EL (cell line): Measurements from ENCODE around the gene WNT7B.

Experiments
- DNase-seq: peaks from one replicate; pipeline ENCODE4 v3.0.0-alpha.2; 2016

Gene WNT7B

GRCh38 chr22:45949258-45949870 is 27.6 kb downstream of the WNT7B start:
- DNase-seq = no peak

GRCh38 chr22:45948081-45948648 is 28.8 kb downstream of the WNT7B start:
- DNase-seq = no peak

GRCh38 chr22:45946805-45947600 is 30.0 kb downstream of the WNT7B start:
- no peak for DNase-seq

GRCh38 chr22:45945621-45946106 is 31.3 kb downstream of the WNT7B start:
- no peak for DNase-seq

GRCh38 chr22:45942787-45943493 is 34.0 kb downstream of the WNT7B start:
- no peak for DNase-seq

GRCh38 chr22:45942344-45942743 is 34.6 kb downstream of the WNT7B start:
- DNase-seq = no peak

GRCh38 chr22:45938913-45939312 is 38.0 kb downstream of the WNT7B start:
- DNase-seq = no peak

GRCh38 chr22:45937960-45938359 is 39.0 kb downstream of the WNT7B start:
- DNase-seq = no peak

GRCh38 chr22:45935573-45935972 is 41.4 kb downstream of the WNT7B start:
- DNase-seq = no peak

GRCh38 chr22:45934659-45935341 is 42.2 kb downstream of the WNT7B start:
- peak; percentile 88 for DNase-seq

GRCh38 chr22:45934168-45934564 is 42.8 kb downstream of the WNT7B start:
- DNase-seq = no peak

- no peak for DNase-seq
Measured at GRCh38 chr22:45933506-45934167, 43.3 kb downstream of the WNT7B start.

GRCh38 chr22:45932071-45932470 is 44.9 kb downstream of the WNT7B start:
- DNase-seq = peak; percentile 26

- DNase-seq = no peak
Measured at GRCh38 chr22:45931042-45931441, 45.9 kb downstream of the WNT7B start.

- no peak for DNase-seq
Measured at GRCh38 chr22:45930324-45930723, 46.6 kb downstream of the WNT7B start.

GRCh38 chr22:45929649-45930048 is 47.3 kb downstream of the WNT7B start:
- DNase-seq = no peak

- DNase-seq = no peak
Measured at GRCh38 chr22:45928726-45929368, 48.1 kb downstream of the WNT7B start.

- no peak for DNase-seq
Measured at GRCh38 chr22:45927059-45927458, 49.9 kb downstream of the WNT7B start.

- no peak for DNase-seq
Measured at GRCh38 chr22:45926433-45926832, 50.5 kb downstream of the WNT7B start.

- DNase-seq = peak; percentile 60
Measured at GRCh38 chr22:45925811-45926351, 51.1 kb downstream of the WNT7B start.

- DNase-seq = no peak
Measured at GRCh38 chr22:45923835-45924234, 53.1 kb downstream of the WNT7B start.
